Measurements from ENCODE around the gene PISD.
A peak's percentile ranks its signal among the peaks of the same experiment; 100 is the strongest.

PISD gene

DNA sequence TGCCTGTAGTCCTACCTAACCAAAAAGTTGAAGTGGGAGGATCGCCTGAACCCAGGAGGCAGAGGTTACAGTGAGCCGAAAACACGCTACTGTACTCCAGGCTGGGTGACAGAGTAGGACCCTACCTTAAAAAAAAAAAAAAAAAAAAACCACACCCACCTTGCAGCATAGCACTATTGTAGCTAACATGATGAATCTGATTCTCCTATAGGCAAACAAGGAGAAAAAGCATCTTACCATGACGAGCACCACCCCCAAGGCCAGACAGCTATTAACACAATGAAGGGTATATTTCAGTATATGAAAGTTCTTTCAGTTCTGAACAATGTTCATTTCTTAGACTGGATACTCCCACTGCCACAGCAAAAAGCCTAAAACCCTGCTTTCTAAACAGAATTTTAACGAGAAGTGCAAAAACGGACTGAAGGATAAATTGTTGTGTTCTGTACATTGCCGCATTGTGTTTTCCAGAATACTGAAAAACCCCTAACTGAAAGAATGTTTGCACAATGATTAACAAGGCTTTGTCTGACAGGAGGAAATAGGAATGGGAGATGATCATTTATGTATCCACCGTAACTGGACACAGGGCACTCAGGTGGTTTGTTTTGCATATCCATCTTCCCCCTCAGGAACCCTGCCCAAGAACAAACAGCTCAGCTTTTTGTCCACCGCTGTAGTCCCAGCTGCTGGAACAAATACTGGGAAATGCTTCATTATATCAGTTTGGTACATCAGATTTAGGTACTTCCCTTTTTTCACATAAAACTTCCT, 8.9 kb downstream of the PISD start:
- no peak for DNase-seq (ENCODE audit: low read depth)

DNA sequence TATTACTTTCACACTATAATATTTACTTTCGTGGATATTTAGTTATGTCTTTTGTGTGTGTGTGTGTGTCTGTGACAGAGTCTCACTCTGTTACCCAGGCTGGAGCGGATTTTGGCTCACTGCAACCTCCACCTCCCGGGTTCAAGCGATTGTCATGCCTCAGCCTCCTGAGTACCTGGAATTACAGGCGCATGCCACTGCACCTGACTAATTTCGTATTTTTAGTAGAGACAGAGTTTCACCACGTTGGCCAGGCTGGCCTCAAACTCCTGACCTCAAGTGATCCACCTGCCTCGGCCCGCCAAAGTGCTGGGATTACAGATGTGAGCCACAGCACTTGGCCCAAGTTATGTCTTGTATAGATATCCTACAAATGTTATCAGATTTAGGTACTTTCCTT, 9.9 kb downstream of the PISD start:
- no peak for DNase-seq (ENCODE audit: low read depth)

DNA sequence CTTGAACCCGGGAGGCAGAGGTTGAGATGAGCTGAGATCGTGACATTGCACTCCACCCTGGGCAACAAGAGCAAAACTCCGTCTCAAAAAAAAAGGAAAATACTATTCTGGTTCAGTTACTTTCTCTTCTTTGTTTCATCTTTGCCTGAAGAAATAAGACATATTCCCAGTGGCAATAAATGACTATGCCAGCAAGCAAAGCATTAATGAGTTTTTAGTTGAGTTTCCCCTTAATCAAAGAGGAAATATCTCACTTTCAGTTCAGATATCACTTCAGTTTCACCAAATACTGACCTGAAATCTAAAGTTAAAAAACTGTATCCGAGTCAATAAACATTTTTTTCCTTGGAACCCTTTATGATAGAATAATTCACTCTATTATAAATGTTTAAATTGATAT, 10.4 kb downstream of the PISD start:
- DNase-seq (ENCODE audit: low read depth) = no peak

DNA sequence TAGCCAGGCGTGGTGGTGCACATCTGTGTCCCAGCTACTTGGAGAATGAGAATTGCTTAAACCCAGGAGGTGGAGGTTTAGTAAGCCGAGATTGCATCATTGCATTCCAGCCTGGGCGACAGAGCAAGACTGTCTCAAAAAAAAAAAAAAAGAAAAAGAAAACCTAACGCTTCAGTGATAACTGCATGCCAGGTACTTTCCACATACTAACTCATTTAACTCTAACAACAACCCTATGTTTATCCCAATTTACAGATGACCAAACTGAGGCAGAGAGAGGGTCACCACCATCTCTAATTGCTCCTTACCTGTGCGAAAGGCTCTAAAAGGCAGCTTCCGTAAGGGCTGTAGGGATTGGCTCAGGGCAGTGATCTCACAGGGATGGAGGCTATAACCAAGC, 11.6 kb downstream of the PISD start:
- DNase-seq (ENCODE audit: low read depth) = peak; percentile 79

DNA sequence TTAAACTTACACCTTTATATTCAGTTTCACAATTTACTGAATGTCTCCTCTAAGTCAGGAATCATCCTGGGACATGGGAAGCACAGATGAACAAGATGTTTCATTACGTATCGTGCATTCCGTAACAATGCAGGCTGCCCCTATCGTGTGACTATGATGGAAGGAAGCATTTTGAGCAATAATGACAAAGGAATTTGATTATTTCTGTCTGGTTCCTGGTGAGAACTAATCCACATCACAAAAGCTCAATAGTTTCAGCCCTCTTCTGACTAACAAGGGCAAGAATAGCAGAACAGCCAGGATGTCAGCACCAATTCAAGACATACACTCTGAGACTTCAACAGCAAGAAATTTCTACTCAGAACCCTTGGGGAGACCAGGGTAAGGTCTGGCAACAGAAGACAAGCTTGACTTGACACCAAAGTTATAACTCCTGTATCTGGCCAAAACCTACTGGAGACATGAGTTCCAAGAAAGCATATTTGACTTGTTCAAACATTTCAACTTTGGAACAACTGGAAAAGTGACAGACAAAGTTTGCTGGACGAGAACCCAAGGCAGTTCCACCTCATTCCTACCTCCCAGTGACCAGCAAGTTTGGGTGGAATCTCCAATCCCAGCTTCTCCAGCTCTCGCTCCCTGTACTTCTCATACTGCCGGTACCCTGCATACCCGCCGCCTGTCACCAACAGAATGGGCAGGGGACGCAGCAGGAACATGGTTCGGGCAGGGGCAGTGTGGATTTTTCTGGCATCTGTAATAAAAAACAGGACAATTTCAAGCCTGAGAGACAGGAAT, 14.3 kb downstream of the PISD start:
- peak; percentile 88 for DNase-seq (ENCODE audit: low read depth)

DNA sequence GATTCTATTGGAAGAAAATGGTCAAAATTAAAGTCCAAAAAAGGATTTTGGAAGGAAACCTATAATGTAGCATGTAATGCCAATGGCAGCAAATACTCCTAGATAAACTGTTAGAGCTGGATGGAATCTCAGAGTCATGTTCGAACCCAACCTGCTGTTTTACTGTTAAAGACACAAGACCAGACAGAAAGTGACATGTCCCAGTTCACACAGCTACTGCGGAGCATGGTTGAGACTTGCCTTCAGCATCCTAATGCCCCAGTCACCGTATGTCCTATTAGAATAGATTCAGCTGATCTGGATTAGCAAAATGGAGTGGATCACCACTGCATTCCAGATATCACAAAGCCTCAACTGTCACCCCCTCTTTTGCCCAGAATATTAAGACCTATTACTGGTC, 14.9 kb downstream of the PISD start:
- DNase-seq (ENCODE audit: low read depth) = no peak

DNA sequence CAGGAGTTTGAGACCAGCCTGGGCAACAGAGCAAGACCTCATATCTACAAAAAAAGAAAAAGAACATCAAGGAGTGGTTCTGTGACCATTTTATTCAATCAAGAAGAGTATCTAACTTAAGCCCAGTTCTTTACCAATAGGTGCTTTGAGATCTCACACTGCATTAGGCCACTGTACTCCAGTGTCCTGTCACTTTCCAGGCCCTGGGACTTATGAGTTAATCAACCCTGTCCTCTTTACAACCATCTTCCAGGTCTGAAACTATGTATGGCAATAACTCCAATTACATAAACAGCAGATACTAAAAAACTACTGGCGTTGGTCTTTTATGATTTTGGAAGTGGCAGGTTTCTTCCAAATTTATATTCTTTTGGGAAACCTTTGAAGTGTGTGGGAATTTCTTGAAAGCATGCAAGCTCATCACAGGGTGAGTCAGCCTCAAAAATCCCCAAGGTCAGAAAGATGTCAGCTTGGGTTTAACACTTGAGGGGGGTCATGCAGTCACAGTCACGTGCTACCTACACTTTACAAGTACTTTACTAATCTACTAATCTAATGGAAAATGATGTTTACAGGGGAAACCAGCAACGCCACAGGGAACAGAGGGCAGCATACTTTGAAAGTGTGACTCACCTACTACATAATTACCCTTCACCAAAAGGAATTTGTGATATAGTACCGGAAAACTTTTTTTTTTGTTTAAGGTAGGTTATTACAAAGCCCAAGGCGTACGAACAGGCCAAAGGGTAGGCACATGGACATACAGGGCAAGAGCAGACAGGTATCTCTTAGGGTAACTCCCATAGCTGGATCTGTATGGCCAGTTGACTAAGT, 15.6 kb downstream of the PISD start:
- peak; percentile 98 for DNase-seq (ENCODE audit: low read depth)

DNA sequence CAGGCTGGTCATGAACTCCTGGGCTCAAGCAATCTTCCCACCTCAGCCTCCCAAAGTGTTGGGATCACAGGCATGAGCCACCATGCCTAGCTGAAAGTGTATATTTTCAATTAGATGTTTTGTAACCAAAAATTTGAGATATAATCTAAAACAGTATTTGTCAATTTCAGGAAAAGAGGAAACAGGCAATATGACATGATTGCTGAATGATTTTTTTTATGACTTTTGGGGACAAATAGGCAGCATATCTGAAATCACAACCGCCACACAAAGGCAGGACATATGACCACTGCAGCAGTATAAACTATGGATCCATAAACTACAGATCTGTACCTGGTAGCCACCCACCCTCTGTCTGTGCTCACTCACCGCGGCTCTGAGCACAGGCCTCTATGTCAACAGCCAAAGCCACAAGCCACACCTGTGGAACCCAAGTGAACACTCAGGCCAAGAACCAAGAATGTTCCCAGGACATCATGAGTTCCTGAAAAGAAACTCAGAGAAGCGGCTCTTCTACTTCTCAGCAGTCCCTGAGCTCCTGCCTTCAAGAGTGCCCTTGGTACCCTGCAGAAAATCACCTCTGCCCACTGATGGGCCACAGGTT, 22.5 kb downstream of the PISD start:
- no peak for DNase-seq (ENCODE audit: low read depth)

DNA sequence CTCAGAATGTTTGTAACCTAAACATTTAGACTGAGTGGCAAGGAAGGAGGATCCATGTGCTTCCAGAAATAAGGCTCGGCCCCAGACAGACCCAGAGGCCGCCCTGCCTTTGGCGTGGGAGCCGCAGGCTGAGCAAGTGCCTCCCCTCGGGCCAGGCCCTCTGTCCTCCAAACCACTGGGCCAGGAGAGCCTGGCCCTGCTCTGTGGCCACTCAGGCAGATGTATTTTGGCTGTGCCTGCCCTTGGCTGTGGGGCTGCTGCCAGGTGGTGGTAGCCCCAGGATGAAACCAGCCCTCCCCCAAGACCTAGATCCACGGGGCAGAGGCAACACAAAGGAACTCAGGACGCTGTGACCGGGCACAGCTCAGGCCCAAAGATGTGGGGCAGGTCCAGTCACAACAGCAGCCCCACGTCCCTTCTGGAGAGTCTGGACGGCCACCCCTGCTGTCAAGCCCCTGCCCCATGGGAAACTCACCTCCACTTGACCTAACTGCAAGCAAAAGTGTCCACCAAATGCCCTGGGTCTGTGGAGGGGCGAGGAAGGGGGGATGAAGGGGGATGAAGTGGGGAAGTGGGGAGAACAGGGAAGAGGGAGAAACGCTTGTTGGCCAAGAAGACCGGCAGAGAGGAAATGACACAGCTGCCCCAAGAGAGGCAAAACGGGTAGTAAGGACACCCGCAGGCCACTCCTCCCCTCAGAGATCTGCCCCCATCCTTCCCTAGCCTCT, 24.0 kb downstream of the PISD start:
- DNase-seq (ENCODE audit: low read depth) = no peak

DNA sequence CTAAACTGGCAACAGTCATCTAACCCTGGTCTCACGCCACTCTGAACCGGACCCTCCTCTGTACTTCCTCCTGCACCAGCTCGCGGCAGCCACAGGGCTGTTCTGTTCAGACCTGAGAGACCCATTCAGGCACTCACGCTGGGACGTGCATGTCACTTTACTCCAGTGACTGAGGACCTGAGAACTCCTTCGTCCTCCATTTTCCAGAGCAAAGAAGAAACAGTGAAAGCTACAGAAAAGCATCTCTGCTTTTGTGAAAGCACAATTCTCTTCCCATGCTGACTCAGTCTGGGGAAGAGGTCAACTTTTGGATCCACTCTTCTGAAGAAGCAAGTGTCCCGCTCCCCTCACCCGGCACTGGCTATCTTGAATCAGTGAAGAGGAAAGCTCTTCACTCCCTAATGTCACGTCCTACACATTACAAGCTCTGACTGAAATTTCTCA, 24.5 kb downstream of the PISD start:
- DNase-seq (ENCODE audit: low read depth) = no peak

DNA sequence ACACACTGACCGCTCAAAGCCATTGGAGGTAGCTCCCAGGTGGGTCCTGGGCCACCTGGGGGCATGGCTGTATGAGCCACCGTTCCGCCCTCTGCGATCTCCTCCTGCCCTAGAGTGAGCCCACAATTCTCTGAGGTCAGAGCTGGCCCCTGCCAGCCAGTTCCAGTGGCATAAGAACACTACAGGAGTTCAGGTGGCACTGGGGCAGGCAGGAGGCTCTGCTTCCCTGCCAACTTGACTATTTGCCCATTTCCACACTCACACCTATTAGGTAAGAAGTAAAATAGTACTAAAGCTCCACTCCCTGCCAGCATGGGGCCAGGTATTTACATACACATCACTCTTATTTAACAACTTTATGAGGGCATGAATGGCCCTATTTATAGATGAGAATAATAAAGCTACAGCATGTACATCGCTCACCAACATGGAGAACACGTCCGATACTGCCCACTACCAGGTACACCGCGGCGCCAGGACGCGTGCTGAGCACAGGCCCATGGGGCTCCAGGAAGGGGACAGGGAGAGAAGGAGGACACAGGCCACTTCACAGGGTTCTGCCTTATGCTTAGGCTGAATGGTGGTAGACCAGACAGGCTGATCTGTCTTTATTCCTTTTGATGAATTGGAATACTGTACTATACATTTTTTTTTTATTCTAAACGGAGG, 26.2 kb downstream of the PISD start:
- no peak for DNase-seq (ENCODE audit: low read depth)

DNA sequence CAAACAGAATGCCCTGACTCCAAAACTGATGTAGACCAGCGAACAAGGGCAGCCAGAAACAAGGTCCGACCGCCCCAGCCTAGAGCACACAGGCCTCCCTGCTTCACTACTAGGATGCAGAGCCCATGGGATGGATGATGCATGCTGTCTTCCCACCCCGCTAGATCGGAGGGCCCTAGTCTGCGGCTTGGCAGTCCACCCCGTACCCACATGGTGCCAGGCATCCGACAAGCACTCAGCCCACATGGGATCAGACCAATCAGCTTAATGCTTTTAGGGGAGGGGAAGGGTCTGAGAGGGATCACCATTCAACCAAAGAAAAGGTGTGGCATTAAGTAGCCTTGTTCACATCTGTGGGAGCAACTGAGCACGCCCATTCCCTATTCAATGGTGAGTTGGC, 30.6 kb downstream of the PISD start:
- DNase-seq (ENCODE audit: low read depth) = no peak

DNA sequence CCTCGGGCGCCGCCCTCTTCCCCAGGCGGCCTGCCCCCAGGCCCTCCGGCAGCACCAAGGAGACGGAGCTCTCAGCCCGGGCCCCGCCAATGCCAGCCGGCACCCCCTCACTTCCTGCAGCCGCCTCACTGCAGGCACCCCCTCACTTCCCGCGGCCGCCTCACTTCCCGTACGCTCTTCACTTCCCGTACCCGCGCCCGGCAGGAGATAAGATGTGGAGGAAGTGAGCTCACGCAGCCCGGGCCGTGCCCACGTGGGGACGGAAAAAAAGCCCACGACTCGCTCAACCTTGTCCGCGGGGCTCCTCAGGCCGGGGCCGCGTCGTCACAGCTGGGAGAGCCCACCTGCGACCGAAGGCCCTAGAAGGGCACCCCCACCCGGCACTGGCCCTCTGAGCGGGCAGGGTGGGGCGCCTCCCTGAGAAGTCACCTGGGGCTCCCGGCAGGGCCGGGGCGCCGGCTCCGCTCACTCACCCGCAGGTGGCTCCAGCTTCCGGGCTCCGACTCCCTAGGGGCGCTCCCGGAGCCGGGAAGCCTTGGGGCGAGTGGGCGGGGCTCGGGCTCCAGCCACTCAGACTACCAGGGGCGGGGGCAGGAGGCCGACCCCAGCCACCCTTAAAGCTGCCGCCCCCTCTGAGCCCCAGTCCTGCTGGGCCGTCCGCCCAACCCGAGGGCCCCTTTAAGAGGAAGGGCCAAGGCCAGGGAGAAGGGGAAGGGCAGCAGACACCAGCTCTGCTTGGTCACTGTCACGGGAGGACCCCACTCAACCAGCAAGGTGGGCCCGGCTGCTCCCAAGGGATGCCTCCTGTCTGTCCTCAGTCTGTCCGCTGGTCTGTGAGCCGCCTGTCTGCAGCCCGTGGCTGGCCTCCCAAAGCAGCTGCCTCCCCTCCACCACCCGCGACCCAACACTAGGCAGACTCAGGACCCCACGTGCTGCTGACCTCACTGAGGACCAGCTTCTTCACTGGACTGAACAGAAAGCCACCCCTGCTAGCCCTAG, 31.4 kb downstream of the PISD start:
- no peak for DNase-seq (ENCODE audit: low read depth)

DNA sequence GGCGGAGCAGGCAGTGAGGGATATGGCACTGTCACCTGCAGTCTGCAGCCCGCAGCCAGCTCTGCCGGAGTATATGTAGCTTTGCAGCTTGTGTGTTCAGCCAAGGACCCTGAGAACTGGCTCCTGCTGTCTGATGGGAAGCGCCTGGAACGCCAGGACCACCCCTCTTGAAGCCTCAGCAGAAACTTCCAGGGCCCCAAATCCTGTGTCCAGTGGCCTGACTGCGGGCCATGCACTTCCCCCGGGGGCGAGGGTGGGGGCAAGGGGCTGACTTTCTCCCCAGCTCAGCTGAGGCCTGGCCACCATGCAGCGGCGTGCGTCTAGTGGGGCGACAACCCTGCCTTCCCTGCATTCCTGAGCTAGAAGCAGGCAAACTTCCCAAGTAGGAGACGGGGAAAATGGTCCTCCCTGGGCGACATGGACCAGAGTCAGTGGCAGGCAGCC, 32.3 kb downstream of the PISD start:
- no peak for DNase-seq (ENCODE audit: low read depth)

DNA sequence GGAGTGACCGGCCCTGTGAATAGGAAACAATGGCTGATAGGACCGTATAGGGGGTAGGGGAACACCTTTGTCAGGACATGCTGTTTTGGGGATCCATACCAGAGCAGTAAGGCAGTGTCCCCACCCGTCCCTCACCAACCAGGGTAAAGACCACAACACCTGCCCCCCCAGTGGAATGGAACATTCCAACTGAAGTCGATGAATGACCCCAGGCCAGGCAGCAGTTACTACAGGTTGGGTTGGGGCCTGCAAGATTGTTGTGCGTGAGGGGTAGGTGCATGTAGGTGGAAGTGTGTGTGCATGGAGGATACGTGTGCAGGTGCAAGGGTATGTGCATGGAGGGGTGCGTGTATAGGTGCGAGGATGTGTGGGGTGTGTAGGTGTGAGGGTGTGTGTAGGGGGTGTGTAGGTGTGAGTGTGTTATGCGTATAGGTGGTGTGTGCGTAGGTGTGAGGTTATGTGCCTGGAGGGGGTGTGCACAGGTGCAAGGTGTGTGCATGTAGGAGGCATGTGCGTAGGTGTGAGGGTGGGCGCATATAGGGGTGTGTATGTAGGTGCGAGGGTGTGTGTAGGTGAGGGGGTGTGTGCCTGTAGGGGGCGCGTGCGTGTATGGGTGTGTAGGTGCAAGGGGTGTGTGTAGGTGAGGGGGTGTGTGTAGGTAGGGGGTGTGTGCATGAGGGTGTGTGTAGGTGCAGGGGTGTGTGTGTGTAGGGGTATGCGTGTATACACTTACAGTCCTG, 32.9 kb downstream of the PISD start:
- no peak for DNase-seq (ENCODE audit: low read depth)

DNA sequence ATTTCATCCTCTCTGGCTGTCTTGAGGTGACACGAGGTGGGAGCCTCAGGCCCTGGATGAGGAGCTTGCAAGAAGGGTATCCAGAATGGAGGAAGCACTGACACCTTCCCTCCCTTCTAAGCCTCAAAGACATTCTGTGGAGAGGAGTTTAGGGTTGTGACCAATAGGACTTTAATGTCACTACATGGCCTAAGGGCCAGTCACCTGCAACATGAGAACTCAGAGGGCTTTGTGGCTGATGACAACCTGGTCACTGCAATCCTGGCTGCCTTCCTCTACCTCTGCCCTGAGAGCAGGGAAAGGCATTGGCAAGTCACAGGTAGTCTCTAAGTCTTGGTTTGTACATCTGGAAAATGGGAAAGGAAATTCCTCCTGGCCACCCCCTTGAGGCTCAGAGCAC, 33.7 kb downstream of the PISD start:
- no peak for DNase-seq (ENCODE audit: low read depth)

DNA sequence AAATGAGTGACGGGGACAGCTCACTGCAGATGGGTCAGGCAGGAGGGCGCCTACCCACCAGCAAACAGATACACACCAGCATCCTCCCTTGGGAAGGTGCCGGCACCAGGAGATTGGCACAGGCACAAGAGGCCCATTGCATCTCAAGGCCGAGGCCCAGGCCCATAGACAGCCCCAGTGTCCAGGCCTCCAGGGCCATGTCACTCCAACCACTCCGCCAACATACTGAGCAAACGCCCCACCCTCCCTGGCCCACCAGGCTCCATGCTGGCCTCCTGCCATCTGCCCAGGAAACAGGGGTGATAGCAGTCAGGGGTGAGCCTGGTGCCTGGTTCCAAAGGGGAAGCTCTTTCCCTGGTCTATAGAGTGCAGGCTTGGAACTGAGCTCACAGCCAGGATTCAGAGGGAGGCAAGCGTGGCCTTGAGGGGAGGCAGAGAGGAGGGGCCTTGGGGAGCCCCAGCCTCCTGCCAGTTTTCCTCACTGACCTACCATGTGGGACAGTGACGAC, 34.7 kb downstream of the PISD start:
- no peak for DNase-seq (ENCODE audit: low read depth)

DNA sequence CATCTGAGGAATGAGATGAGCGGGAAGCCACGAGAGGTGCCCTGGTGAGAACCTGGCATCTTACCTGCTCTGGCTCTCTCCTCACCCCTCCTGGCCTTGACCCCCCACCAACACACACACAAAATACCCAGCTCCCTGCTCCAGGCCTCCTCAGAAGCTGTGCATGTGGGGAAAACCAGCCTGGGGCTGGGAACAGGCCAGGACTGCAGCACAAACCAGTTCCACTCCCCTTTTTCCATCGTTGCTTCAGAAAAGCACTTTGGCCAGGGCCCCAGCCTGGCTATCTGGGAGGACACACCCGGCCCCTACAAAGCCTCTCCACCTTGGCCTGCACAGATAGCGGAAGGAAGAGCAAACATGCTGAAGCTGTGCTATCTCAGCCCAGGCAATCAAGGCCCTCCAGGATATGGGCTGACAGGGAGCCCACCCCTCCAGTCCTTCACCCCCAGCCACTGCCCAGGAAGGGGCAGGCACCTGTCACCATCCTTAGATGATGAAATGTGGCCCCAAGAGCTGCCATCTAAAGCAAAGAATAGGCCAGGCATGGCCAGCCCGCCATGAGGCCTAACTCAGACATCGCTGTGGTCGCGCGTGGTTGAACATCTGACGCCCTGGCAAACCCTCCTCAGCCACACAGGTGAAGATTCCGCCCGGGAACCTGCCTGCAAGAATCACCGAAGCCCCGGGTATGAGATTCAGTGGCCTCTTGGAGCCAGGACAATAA, 35.4 kb downstream of the PISD start:
- DNase-seq (ENCODE audit: low read depth) = no peak

Measured in GM04504 (cell line).